H1 (cell line): Measurements from ENCODE around the gene TMEM150B. TPM values are rescaled to one million over a fixed set of nuclear protein-coding genes. Genes with fewer than 3 reads are reported as not detected.

Experiments
- CTCF ChIA-PET: fragments of 300-600 bp; sonication (Branson Sonifier 250); formaldehyde crosslinking; loops from one replicate; lab custom pipeline; 2021; ENCODE audit not compliant: partially characterized antibody; lab: Charles Lee
- POLR2A ChIA-PET: fragments of 300-600 bp; sonication (Branson Sonifier 250); formaldehyde crosslinking; loops from one replicate; lab custom pipeline; 2021; ENCODE audit warnings: inconsistent platforms; ENCODE audit not compliant: partially characterized antibody; lab: Charles Lee
- DNase-seq, 2 experiments: peaks; one replicate each; pipeline versions ENCODE4 v3.0.0 to v3.0.0-alpha.2; 2010 to 2022; ENCODE audit warnings: low spot score in 2 of 2, low read depth in 1 of 2, mixed read lengths in 1 of 2
- FAIRE-seq: peaks from 2 replicates; lab custom pipeline; 2011; peaks lifted over from hg19 to GRCh38; lab: Jason Lieb, UNC
- H2AFZ ChIP-seq: 2 replicates; pipeline ENCODE4 v1.8.1; 2012; ENCODE audit warnings: low read length, inconsistent platforms
- H2AK5ac ChIP-seq: 2 replicates; pipeline ENCODE4 v1.6.1; 2013; ENCODE audit warnings: low read depth, low read length
- H2BK120ac ChIP-seq: replicated peaks from 2 replicates; pipeline ENCODE3; 2013; ENCODE audit warnings: low read depth, low read length, inconsistent platforms
- H2BK12ac ChIP-seq: 2 replicates; pipeline ENCODE4 v1.6.1; 2013; ENCODE audit warnings: low read depth, low read length
- H2BK15ac ChIP-seq: 2 replicates; pipeline ENCODE4 v1.6.1; 2013; ENCODE audit warnings: low read length
- H2BK20ac ChIP-seq: 2 replicates; pipeline ENCODE4 v1.6.1; 2013; ENCODE audit warnings: low read length
- H2BK5ac ChIP-seq: 2 replicates; pipeline ENCODE4 v1.6.1; 2013; ENCODE audit warnings: low read depth, low read length
- H3K14ac ChIP-seq: 2 replicates; pipeline ENCODE4 v1.6.1; 2013; ENCODE audit warnings: inconsistent platforms; ENCODE audit not compliant: insufficient read length
- H3K18ac ChIP-seq: 2 replicates; pipeline ENCODE4 v1.6.1; 2013; ENCODE audit warnings: low read length; ENCODE audit errors: extremely low read depth
- H3K23ac ChIP-seq: 2 replicates; pipeline ENCODE4 v1.6.1; 2013; ENCODE audit warnings: inconsistent platforms; ENCODE audit not compliant: insufficient read length
- H3K23me2 ChIP-seq: 2 replicates; pipeline ENCODE4 v1.6.1; 2013; ENCODE audit warnings: low read depth, low read length
- H3K27ac ChIP-seq: 2 replicates; pipeline ENCODE4 v1.6.1; 2011; ENCODE audit warnings: low read depth, low read length, inconsistent platforms
- H3K27me3 ChIP-seq, 4 experiments: replicated peaks in 1 of 4; 1 replicate in 1 of 4; 2 replicates in 3 of 4; pipeline versions ENCODE4 v1.6.1 to v1.8.1; 2011 to 2013; ENCODE audit warnings: low read length in 3 of 4, mild to moderate bottlenecking in 3 of 4, inconsistent platforms in 2 of 4, mixed read lengths in 2 of 4, moderate library complexity in 1 of 4; ENCODE audit not compliant: control insufficient read depth in 3 of 4, insufficient read depth in 3 of 4; ENCODE audit errors: extremely low read depth in 1 of 4
- H3K36me3 ChIP-seq, 4 experiments: 2 replicates each; pipeline versions ENCODE4 v1.6.1 to v1.8.1; 2011 to 2013; ENCODE audit warnings: mild to moderate bottlenecking in 4 of 4, low read length in 3 of 4, moderate library complexity in 2 of 4, control low read depth in 1 of 4, inconsistent platforms in 1 of 4; ENCODE audit not compliant: insufficient read depth in 4 of 4, control insufficient read depth in 2 of 4
- H3K4ac ChIP-seq: replicated peaks from 2 replicates; pipeline ENCODE3; 2013; ENCODE audit warnings: low read length, low read depth, mixed read lengths, inconsistent platforms; ENCODE audit not compliant: insufficient read length
- H3K4me1 ChIP-seq, 4 experiments: replicated peaks in 1 of 4; 1 replicate in 1 of 4; 2 replicates in 3 of 4; pipeline versions ENCODE4 v1.6.1 to v1.8.1; 2011 to 2013; ENCODE audit warnings: low read length in 3 of 4, inconsistent platforms in 2 of 4, mixed read lengths in 1 of 4; ENCODE audit not compliant: insufficient read depth in 4 of 4, control insufficient read depth in 3 of 4
- H3K4me2 ChIP-seq, 2 experiments: 2 replicates each; pipeline versions ENCODE4 v1.6.1 to v1.8.1; 2011 to 2013; ENCODE audit warnings: low read depth in 2 of 2, low read length in 2 of 2, control low read depth in 1 of 2, inconsistent platforms in 1 of 2, mild to moderate bottlenecking in 1 of 2; ENCODE audit not compliant: insufficient read depth in 1 of 2
- H3K4me3 ChIP-seq, 4 experiments: fragments of 200-600, 300-600 bp in 1 of 4; sonication (generic), shearing (Covaris generic), sonication (Bioruptor Twin) in 1 of 4; 2 replicates each; pipeline versions ENCODE4 v1.5.1 to v1.8.1; 2011 to 2016; ENCODE audit warnings: low read length in 4 of 4, low read depth in 3 of 4, control low read depth in 2 of 4, inconsistent platforms in 2 of 4, mild to moderate bottlenecking in 2 of 4, mixed read lengths in 1 of 4, moderate library complexity in 1 of 4; ENCODE audit not compliant: insufficient read depth in 2 of 4; ENCODE audit errors: extremely low read depth in 1 of 4
- H3K56ac ChIP-seq: replicated peaks from 2 replicates; pipeline ENCODE3; 2013; ENCODE audit warnings: low read depth, mild to moderate bottlenecking, mixed read lengths, low read length, inconsistent platforms; ENCODE audit not compliant: insufficient read length
- H3K79me1 ChIP-seq: 2 replicates; pipeline ENCODE4 v1.6.1; 2013; ENCODE audit warnings: low read depth, low read length, control low read depth
- H3K79me2 ChIP-seq, 2 experiments: 2 replicates each; pipeline versions ENCODE4 v1.6.1 to v1.8.1; 2012 to 2013; ENCODE audit warnings: low read length in 2 of 2, mild to moderate bottlenecking in 2 of 2, inconsistent platforms in 1 of 2; ENCODE audit not compliant: insufficient read depth in 2 of 2, control insufficient read depth in 1 of 2
- H3K9ac ChIP-seq, 4 experiments: replicated peaks in 1 of 4; 1 replicate in 1 of 4; 2 replicates in 3 of 4; pipeline versions ENCODE4 v1.6.1 to v1.8.1; 2011 to 2013; ENCODE audit warnings: low read depth in 3 of 4, low read length in 3 of 4, control low read depth in 2 of 4, mild to moderate bottlenecking in 2 of 4, moderate library complexity in 2 of 4, inconsistent platforms in 1 of 4; ENCODE audit errors: extremely low read depth in 1 of 4
- H3K9me3 ChIP-seq, 2 experiments: 2 replicates each; pipeline versions ENCODE4 v1.6.1 to v1.8.1; 2012 to 2013; ENCODE audit warnings: mild to moderate bottlenecking in 2 of 2, moderate library complexity in 2 of 2, control low read depth in 1 of 2, inconsistent platforms in 1 of 2, low read depth in 1 of 2, low read length in 1 of 2, mixed read lengths in 1 of 2; ENCODE audit not compliant: insufficient read depth in 2 of 2
- H4K20me1 ChIP-seq, 2 experiments: replicated peaks in 1 of 2; 2 replicates each; pipeline versions ENCODE3 to v1.8.1; 2011 to 2013; ENCODE audit warnings: inconsistent platforms in 2 of 2, low read length in 2 of 2, mild to moderate bottlenecking in 1 of 2; ENCODE audit not compliant: insufficient read depth in 2 of 2, control insufficient read depth in 1 of 2
- H4K5ac ChIP-seq: 2 replicates; pipeline ENCODE4 v1.6.1; 2013; ENCODE audit warnings: low read length, low read depth, mixed read lengths, inconsistent platforms; ENCODE audit not compliant: insufficient read length
- H4K8ac ChIP-seq: 2 replicates; pipeline ENCODE4 v1.8.0; 2013; ENCODE audit warnings: mild to moderate bottlenecking, moderate library complexity, low read length, inconsistent platforms; ENCODE audit not compliant: insufficient read depth; ENCODE audit errors: extremely low read depth
- H4K91ac ChIP-seq: replicated peaks from 2 replicates; pipeline ENCODE3; 2013; ENCODE audit warnings: low read length, mixed read lengths, inconsistent platforms; ENCODE audit not compliant: insufficient read length
- CBX8 ChIP-seq: fragments of 300-800, 300-1000 bp; sonication (generic); IDR thresholded peaks from 2 replicates; pipeline ENCODE4 v1.7.1; 2016; ENCODE audit warnings: low read depth, low read length, borderline replicate concordance
- CEBPB ChIP-seq: IDR thresholded peaks from 2 replicates; pipeline ENCODE4 v1.6.1; 2012; ENCODE audit warnings: low read depth, low read length
- KDM5A ChIP-seq: fragments of 200-600 bp; IDR thresholded peaks from 2 replicates; pipeline ENCODE4 v1.7.1; 2012; ENCODE audit warnings: mild to moderate bottlenecking, low read length, inconsistent platforms, mixed read lengths
- RFX5 ChIP-seq: IDR thresholded peaks from 2 replicates; pipeline ENCODE4 v1.6.1; 2011; ENCODE audit warnings: low read depth, low read length, improper control_type of control experiment, borderline replicate concordance
- ZNF274 ChIP-seq: IDR thresholded peaks from 2 replicates; pipeline ENCODE4 v1.7.0; 2012; ENCODE audit warnings: low read length, borderline replicate concordance; ENCODE audit errors: extremely low read depth
- WGBS, 2 experiments: shearing (Covaris generic) in 1 of 2; methylation state at CpG; one replicate each; pipeline versions ENCODE4 v1.1.6 to v1.1.7; 2013 to 2015; ENCODE audit warnings: low lambda C conversion rate in 2 of 2, mixed read lengths in 2 of 2, inconsistent platforms in 1 of 2, low coverage in 1 of 2, missing lambda C conversion rate in 1 of 2; ENCODE audit not compliant: insufficient replicate concordance in 2 of 2, insufficient coverage in 1 of 2, insufficient read length in 1 of 2; ENCODE audit errors: extremely low coverage in 1 of 2, missing lambda C conversion rate in 1 of 2; 5-methylcytosine and 5-hydroxymethylcytosine counted together
- polyA plus RNA-seq, 7 experiments: library from polyadenylated mRNA; depleted of rRNA in 3 of 7; stranded (reverse) in 5 of 7; unstranded in 2 of 7; fragments of >200 nt in 5 of 7; fragments of 200-250 nt in 2 of 7; gene quantifications; 1 replicate in 5 of 7; 2 replicates in 1 of 7; 4 replicates in 1 of 7; pipeline versions ENCODE4 v1.2.1 to v1.2.3, GENCODE V29; 2011 to 2013; ENCODE audit warnings: missing spikeins in 2 of 7, mixed read lengths in 2 of 7
- total RNA-seq: library from RNA; stranded (reverse); fragmentation: NEBNext Ultra II Directional; extraction: Animal tissue kit (Norgen Biotek cat#: 25700); gene quantifications from 2 replicates; pipeline ENCODE4 v1.2.1, GENCODE V29; 2021

The TMEM150B gene
- total and polyA plus RNA-seq, 2 of the 8 experiments (the other 6 are each of a cell fraction or from before 2014, with no cell fraction given): 0.41 to 0.91 TPM

GRCh38 chr19:55310498-55310897 lies 14.6 kb downstream of the TMEM150B start:
- ChIA-PET POLR2A (interaction anchor here (1.0 to 4.4 kb wide), 4 partner anchors 9 to 157 kb away, joined by 3 to 32 read pairs (median 3); no protein-coding TSS in a partner anchor), CTCF (interaction anchor here (0.6 to 5.1 kb wide), 3 partner anchors 9 to 178 kb away, joined by 3 to 33 read pairs (median 11); no protein-coding TSS in a partner anchor)
- no peak overlapping the region for H3K27ac ChIP-seq
- DNase-seq (no peak), FAIRE-seq (no peak)
- no peak overlapping the region for H2BK12ac ChIP-seq
- WGBS, 2 experiments: 92% methylated on average over 7 of the region's 7 CpGs; no CpG with 5 or more reads in 1 of the 2 experiments
- no peaks in the 10 kb centered on the region for H3K79me2 ChIP-seq
- no peak overlapping the region for H4K5ac ChIP-seq
- peaks cover 0 to 3% of the 10 kb centered on the region in 2 experiments for H4K20me1 ChIP-seq
- no peak overlapping the region for H2BK20ac ChIP-seq
- H2BK15ac ChIP-seq: no peak overlapping the region
- H3K4ac ChIP-seq: no peak overlapping the region
- H2AFZ ChIP-seq: no peak overlapping the region
- H2AK5ac ChIP-seq: no peak overlapping the region
- H3K23ac ChIP-seq: no peak overlapping the region
- H3K27me3 ChIP-seq: no peaks in the 10 kb centered on the region
- H3K23me2 ChIP-seq: no peaks in the 10 kb centered on the region
- no peak overlapping the region for H4K91ac ChIP-seq
- no peak overlapping the region for H2BK5ac ChIP-seq
- H3K14ac ChIP-seq: no peak overlapping the region
- peaks cover 14 to 34% (median 30%) of the 10 kb centered on the region in 4 experiments for H3K36me3 ChIP-seq
- no peak overlapping the region for H3K9ac ChIP-seq
- H3K9me3 ChIP-seq: no peaks in the 10 kb centered on the region
- no peaks in the 10 kb centered on the region for H3K79me1 ChIP-seq
- H3K4me2 ChIP-seq: no peak overlapping the region
- no peak overlapping the region for H2BK120ac ChIP-seq
- no peak overlapping the region for H3K56ac ChIP-seq
- H3K4me3 ChIP-seq: no peak overlapping the region
- H4K8ac ChIP-seq: no peak overlapping the region
- H3K18ac ChIP-seq: no peak overlapping the region
- H3K4me1 ChIP-seq: no peaks in the 10 kb centered on the region
- TF ChIP-seq CBX8 (no peak), KDM5A (no peak), RFX5 (no peak), CEBPB (no peak), ZNF274 (no peak)
